Glomerular visceral epithelial cell (primary cell): Measurements from ENCODE around the gene KCNC1.

ENCODE experiments used
- DNase-seq: peaks from one replicate; pipeline ENCODE4 v3.0.0-alpha.2; 2016; ENCODE audit errors: extremely low spot score

Gene KCNC1

DNA sequence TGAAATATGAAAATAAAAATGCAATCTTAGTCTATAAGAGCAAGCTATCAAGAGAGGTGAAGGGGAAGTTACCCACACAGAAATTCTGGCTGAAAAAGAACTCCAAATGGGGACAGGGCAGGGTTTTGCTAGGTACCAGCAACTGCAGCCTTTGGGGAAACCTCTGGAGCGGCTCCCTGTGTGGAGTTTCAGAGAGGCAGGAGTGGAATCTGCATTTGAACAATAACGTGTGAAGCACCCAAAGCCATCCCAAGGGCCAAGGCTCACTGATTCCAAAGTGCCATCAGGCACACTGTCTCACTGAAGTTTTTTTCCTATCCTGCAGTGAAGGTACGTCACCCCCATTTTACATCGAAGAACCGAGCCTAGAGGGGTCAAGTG, 87.8 kb downstream of the KCNC1 start:
- no peak for DNase-seq

- no peak for DNase-seq
Observed at GRCh38 chr11:17827006-17827405, 92.4 kb downstream of the KCNC1 start.

GRCh38 chr11:17828311-17828751, 93.8 kb downstream of the KCNC1 start:
- DNase-seq = no peak

- DNase-seq = no peak
Observed at GRCh38 chr11:17831228-17831627, 96.6 kb downstream of the KCNC1 start.

DNA sequence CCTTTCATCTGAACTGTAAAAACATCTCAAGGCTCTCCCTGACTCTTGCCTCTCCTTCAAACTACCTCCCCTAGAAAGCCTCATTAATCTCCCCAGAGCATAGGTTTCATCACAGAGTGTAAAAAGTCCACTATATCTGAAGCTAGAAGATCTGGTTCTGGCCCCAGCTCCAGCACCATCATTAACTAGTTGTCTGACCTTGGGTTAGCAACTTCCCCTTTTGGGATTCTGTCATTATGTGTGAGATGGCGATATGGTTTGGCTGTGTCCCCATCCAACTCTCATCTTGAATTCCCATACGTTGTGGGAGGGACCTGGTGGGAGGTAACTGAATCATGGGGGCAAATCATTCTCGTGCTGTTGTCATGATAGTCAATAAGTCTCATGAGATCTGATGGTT, 97.3 kb downstream of the KCNC1 start:
- no peak for DNase-seq
